PC-3 (cell line): ENCODE results near the gene PPEF2.

Experiments used
- EZH2 ChIP-seq: fragments of 300-600 bp; sonication (generic); IDR thresholded peaks from one replicate; pipeline ENCODE4 v1.6.1; 2017; ENCODE audit warnings: antibody characterized with exemption, mild to moderate bottlenecking, low read length; ENCODE audit not compliant: unreplicated experiment
- EZH2phosphoT487 ChIP-seq: fragments of 300-600 bp; sonication (generic); IDR thresholded peaks from 2 replicates; pipeline ENCODE4 v1.6.1; 2018; ENCODE audit warnings: mild to moderate bottlenecking, antibody characterized with exemption, low read length, borderline replicate concordance
- TF ChIP-seq, protein P1 (sequence below): fragments of 300-600 bp; sonication (generic); conservative IDR thresholded peaks from 2 replicates; pipeline ENCODE4 v1.5.1; 2017; ENCODE audit warnings: antibody characterized with exemption, low read depth, mild to moderate bottlenecking, low read length

DNA sequence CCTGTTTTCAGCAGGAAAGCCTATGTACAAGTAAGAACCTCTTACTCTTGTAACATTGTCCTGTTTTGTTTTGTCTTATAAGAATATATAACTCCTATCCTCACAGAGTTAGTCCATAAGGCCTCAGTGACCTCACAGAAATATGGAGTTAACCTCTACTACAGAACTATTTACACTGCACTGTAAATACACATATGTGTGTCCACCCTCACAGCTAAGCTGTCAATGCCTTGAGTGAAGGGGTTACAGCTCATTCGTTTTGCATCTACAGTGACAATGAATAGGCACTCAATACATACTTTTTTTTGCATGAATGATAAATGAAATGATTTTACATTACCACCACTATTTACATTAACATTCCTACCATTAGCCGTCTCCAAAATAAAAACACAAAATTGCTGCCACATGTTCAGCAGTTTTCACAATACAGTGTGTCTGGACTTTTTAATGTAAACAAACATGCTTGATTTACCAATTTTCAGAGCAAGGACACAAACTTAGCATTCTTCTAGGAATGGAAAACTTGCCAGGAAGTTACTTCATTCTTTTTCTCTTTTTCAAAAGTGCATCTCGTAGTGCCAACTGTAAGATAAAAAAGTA is 48.1 kb upstream of the PPEF2 start:
- TF ChIP-seq EZH2 (no peak), EZH2phosphoT487 (no peak)
- TF ChIP-seq, protein P1, sequence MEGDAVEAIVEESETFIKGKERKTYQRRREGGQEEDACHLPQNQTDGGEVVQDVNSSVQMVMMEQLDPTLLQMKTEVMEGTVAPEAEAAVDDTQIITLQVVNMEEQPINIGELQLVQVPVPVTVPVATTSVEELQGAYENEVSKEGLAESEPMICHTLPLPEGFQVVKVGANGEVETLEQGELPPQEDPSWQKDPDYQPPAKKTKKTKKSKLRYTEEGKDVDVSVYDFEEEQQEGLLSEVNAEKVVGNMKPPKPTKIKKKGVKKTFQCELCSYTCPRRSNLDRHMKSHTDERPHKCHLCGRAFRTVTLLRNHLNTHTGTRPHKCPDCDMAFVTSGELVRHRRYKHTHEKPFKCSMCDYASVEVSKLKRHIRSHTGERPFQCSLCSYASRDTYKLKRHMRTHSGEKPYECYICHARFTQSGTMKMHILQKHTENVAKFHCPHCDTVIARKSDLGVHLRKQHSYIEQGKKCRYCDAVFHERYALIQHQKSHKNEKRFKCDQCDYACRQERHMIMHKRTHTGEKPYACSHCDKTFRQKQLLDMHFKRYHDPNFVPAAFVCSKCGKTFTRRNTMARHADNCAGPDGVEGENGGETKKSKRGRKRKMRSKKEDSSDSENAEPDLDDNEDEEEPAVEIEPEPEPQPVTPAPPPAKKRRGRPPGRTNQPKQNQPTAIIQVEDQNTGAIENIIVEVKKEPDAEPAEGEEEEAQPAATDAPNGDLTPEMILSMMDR: no peak
